HCT116 (cell line): ENCODE measurements around the gene UTS2B. TPM values are rescaled to one million over a fixed set of nuclear protein-coding genes. Genes with fewer than 3 reads are reported as not detected.

Source experiments
- ATAC-seq: fragments of 200-7000 bp; cut with Tn5 transposase; 2 replicates; pipeline ENCODE4 v1.9.1; 2020; ENCODE audit warnings: mild to moderate bottlenecking, moderate library complexity
- BruUV-seq: library from RNA; stranded (reverse); fragments of 400-500 nt; replicated peaks from 2 replicates; lab custom pipeline; 2021; lab: Mats Ljungman, UMichigan
- CTCF ChIA-PET: fragments of 300-600 bp; sonication (Branson Sonifier 250); formaldehyde crosslinking; loops from one replicate; lab custom pipeline; 2021; ENCODE audit warnings: antibody characterized with exemption; lab: Charles Lee
- POLR2A ChIA-PET: fragments of 300-600, 350-600 bp; sonication (Branson Sonifier 250); formaldehyde crosslinking; loops from one replicate; lab custom pipeline; 2021; ENCODE audit warnings: antibody characterized with exemption; lab: Charles Lee
- RAD21 ChIA-PET, 2 experiments: fragments of 300-600 bp; sonication (Branson Sonifier 250); formaldehyde crosslinking; loops; one replicate each; lab custom pipeline; 2023; ENCODE audit warnings: low total read pairs in 2 of 2; ENCODE audit not compliant: uncharacterized antibody in 2 of 2, unreplicated experiment in 2 of 2, low non-redundant PET in 1 of 2; lab: Charles Lee
- DNase-seq: peaks from one replicate; pipeline ENCODE4 v3.0.0-alpha.2; 2010; ENCODE audit warnings: low read depth, low spot score
- H2AFZ ChIP-seq: fragments of 200-600 bp; shearing (Covaris generic), sonication (generic); 2 replicates; pipeline ENCODE4 v1.6.1; 2017; ENCODE audit warnings: low read depth, mixed run types, mixed read lengths, antibody characterized with exemption, low read length; ENCODE audit not compliant: poor library complexity, severe bottlenecking
- H3K27ac ChIP-seq: 2 replicates; pipeline ENCODE4 v1.5.1; 2012; ENCODE audit warnings: low read depth, low read length
- H3K27me3 ChIP-seq: fragments of 200-600 bp; sonication (generic); 2 replicates; pipeline ENCODE4 v1.6.1; 2016; ENCODE audit warnings: mixed run types, low read length, mixed read lengths; ENCODE audit not compliant: insufficient read depth
- H3K36me3 ChIP-seq, 2 experiments: fragments of 200-500 bp in 1 of 2; fragments of 200-600 bp in 1 of 2; sonication (Bioruptor generic) in 1 of 2; sonication (generic) in 1 of 2; 2 replicates each; pipeline versions ENCODE4 v1.5.1 to v1.6.1; 2014 to 2016; ENCODE audit warnings: low read length in 2 of 2, inconsistent platforms in 1 of 2, mixed read lengths in 1 of 2, mixed run types in 1 of 2; ENCODE audit not compliant: insufficient read depth in 2 of 2, control insufficient read depth in 1 of 2
- H3K4me1 ChIP-seq, 2 experiments: fragments of 200-600 bp in 1 of 2; sonication (generic) in 1 of 2; 2 replicates each; pipeline versions ENCODE4 v1.5.1 to v1.6.1; 2012 to 2017; ENCODE audit warnings: low read length in 2 of 2, inconsistent platforms in 1 of 2, mild to moderate bottlenecking in 1 of 2, mixed read lengths in 1 of 2, mixed run types in 1 of 2, moderate library complexity in 1 of 2; ENCODE audit not compliant: insufficient read depth in 2 of 2, control insufficient read depth in 1 of 2
- H3K4me2 ChIP-seq: fragments of 200-600 bp; sonication (generic); 2 replicates; pipeline ENCODE4 v1.6.1; 2017; ENCODE audit warnings: mixed run types, low read length, mixed read lengths
- H3K4me3 ChIP-seq, 2 experiments: fragments of 200-600 bp in 1 of 2; sonication (generic) in 1 of 2; replicated peaks in 1 of 2; 2 replicates each; pipeline ENCODE4 v1.5.1; 2011 to 2016; ENCODE audit warnings: low read length in 2 of 2, control low read depth in 1 of 2, low read depth in 1 of 2, mild to moderate bottlenecking in 1 of 2, mixed read lengths in 1 of 2, mixed run types in 1 of 2
- H3K79me2 ChIP-seq: fragments of 200-600 bp; sonication (generic); 2 replicates; pipeline ENCODE4 v1.6.1; 2017; ENCODE audit warnings: mild to moderate bottlenecking, mixed run types, low read length, moderate library complexity, mixed read lengths; ENCODE audit not compliant: insufficient read depth
- H3K9ac ChIP-seq: fragments of 200-600 bp; sonication (generic); 2 replicates; pipeline ENCODE4 v1.6.1; 2016; ENCODE audit warnings: low read length, mixed read lengths
- H3K9me2 ChIP-seq: fragments of 200-600 bp; sonication (generic), shearing (Covaris generic); 2 replicates; pipeline ENCODE4 v1.6.1; 2017; ENCODE audit warnings: mixed run types, mild to moderate bottlenecking, moderate library complexity; ENCODE audit not compliant: insufficient read depth
- H3K9me3 ChIP-seq, 2 experiments: fragments of 200-500 bp in 1 of 2; fragments of 200-600 bp in 1 of 2; sonication (Bioruptor generic) in 1 of 2; sonication (generic) in 1 of 2; 2 replicates each; pipeline ENCODE4 v1.6.1; 2014 to 2017; ENCODE audit warnings: low read length in 2 of 2, mixed read lengths in 2 of 2, inconsistent platforms in 1 of 2, low read depth in 1 of 2, mild to moderate bottlenecking in 1 of 2, mixed run types in 1 of 2, moderate library complexity in 1 of 2; ENCODE audit not compliant: control insufficient read depth in 1 of 2, insufficient read depth in 1 of 2
- H4K20me1 ChIP-seq: fragments of 200-600 bp; sonication (generic), shearing (Covaris generic); 2 replicates; pipeline ENCODE4 v1.6.1; 2017; ENCODE audit warnings: mixed run types, mild to moderate bottlenecking, moderate library complexity; ENCODE audit not compliant: insufficient read depth
- CBX3 ChIP-seq: IDR thresholded peaks from 2 replicates; pipeline ENCODE4 v1.6.1; 2012; ENCODE audit warnings: low read depth
- EGR1 ChIP-seq: IDR thresholded peaks from 2 replicates; pipeline ENCODE4 v1.6.1; 2012; ENCODE audit warnings: low read depth
- ELF1 ChIP-seq: IDR thresholded peaks from 2 replicates; pipeline ENCODE4 v1.6.1; 2012; ENCODE audit warnings: low read depth, borderline replicate concordance
- EZH2 ChIP-seq: fragments of 200-600 bp; sonication (generic); IDR thresholded peaks from 2 replicates; pipeline ENCODE4 v1.6.1; 2017; ENCODE audit warnings: antibody characterized with exemption, mixed run types
- EZH2phosphoT487 ChIP-seq: fragments of 200-600 bp; IDR thresholded peaks from 2 replicates; pipeline ENCODE4 v1.6.1; 2018; ENCODE audit warnings: antibody characterized with exemption, borderline replicate concordance
- FOSL1 ChIP-seq: IDR thresholded peaks from 2 replicates; pipeline ENCODE4 v1.6.1; 2012; ENCODE audit warnings: low read depth
- JUND ChIP-seq: IDR thresholded peaks from 2 replicates; pipeline ENCODE4 v1.6.1; 2012
- POLR2A ChIP-seq: IDR thresholded peaks from 2 replicates; pipeline ENCODE4 v1.7.0; 2011; ENCODE audit warnings: borderline replicate concordance; ENCODE audit not compliant: insufficient read depth, insufficient read length; ENCODE audit errors: extremely low read depth
- POLR2AphosphoS5 ChIP-seq: IDR thresholded peaks from 2 replicates; pipeline ENCODE4 v1.6.1; 2011; ENCODE audit warnings: mild to moderate bottlenecking, low read depth, low read length, moderate library complexity
- RAD21 ChIP-seq: IDR thresholded peaks from 2 replicates; pipeline ENCODE4 v1.6.1; 2012; ENCODE audit warnings: low read depth, mild to moderate bottlenecking
- SP1 ChIP-seq: IDR thresholded peaks from 2 replicates; pipeline ENCODE4 v1.6.1; 2012; ENCODE audit warnings: low read depth
- SRF ChIP-seq: IDR thresholded peaks from 2 replicates; pipeline ENCODE4 v1.6.1; 2012; ENCODE audit warnings: low read depth
- TCF7L2 ChIP-seq: IDR thresholded peaks from 2 replicates; pipeline ENCODE4 v1.7.0; 2011; ENCODE audit warnings: borderline replicate concordance, inconsistent platforms; ENCODE audit not compliant: insufficient read depth, insufficient read length; ENCODE audit errors: extremely low read depth
- YY1 ChIP-seq: IDR thresholded peaks from 2 replicates; pipeline ENCODE4 v1.6.1; 2011; ENCODE audit warnings: low read length, low read depth, moderate library complexity, mild to moderate bottlenecking; ENCODE audit not compliant: insufficient replicate concordance; ENCODE audit errors: extremely low read depth
- ZNF274 ChIP-seq: fragments of 200-500 bp; sonication (Bioruptor generic); IDR thresholded peaks from 2 replicates; pipeline ENCODE4 v1.6.1; 2014; ENCODE audit warnings: mild to moderate bottlenecking, low read depth, low read length, inconsistent platforms
- intact Hi-C: fragments of 100-400 bp; cut with micrococcal nuclease; formaldehyde crosslinking; loops from 2 replicates; pipeline ENCODE4 v1.10.0; 2022
- total RNA-seq: library from RNA; stranded (reverse); gene quantifications from one replicate; pipeline ENCODE4 v1.2.1, GENCODE V29; 2021; ENCODE audit not compliant: unreplicated experiment
- TF ChIP-seq, protein P1 (sequence below): IDR thresholded peaks from 2 replicates; pipeline ENCODE4 v1.6.1; 2012
- TF ChIP-seq, protein P2 (sequence below): IDR thresholded peaks from 2 replicates; pipeline ENCODE4 v1.6.1; 2012
- TF ChIP-seq, protein P3 (sequence below), 3 experiments: fragments of 200-600 bp in 1 of 3; sonication (generic) in 1 of 3; IDR thresholded peaks in 2 of 3; conservative IDR thresholded peaks in 1 of 3; 2 replicates each; pipeline ENCODE4 v1.5.1; 2012 to 2017; ENCODE audit warnings: low read depth in 2 of 3, low read length in 2 of 3, antibody characterized with exemption in 1 of 3, borderline replicate concordance in 1 of 3, control low read depth in 1 of 3, mild to moderate bottlenecking in 1 of 3, mixed read lengths in 1 of 3, mixed run types in 1 of 3, moderate library complexity in 1 of 3; ENCODE audit not compliant: insufficient read depth in 1 of 3
- TF ChIP-seq, protein P4 (sequence below): IDR thresholded peaks from 2 replicates; pipeline ENCODE4 v1.6.1; 2011; ENCODE audit warnings: mild to moderate bottlenecking, low read length, moderate library complexity; ENCODE audit not compliant: insufficient replicate concordance; ENCODE audit errors: extremely low read depth

UTS2B gene
- total RNA-seq, 1 experiment from 2014 or later = 0.59 TPM

DNA sequence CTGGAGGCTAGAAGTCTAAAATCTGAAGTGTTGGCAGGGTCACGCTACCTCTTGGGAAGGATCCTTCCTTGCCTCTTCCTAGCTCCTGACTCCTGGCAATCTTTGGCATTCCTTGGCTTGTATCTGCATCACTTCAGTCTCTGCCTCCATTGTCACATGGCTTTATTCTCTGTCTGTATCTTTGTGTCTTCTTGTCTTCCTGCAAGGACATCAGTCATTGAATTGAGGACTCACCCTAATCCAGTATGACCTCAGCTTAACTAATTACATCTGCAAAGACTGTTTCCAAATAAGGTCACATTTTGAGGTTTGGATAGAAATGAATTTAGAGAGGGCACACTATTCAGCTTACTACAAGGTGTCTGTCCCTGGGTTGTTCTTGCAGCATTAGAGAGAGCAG lies 31.1 kb upstream of the UTS2B start:
- ChIA-PET RAD21 (no interaction called here), CTCF (no interaction called here), POLR2A (no interaction called here)
- Histone ChIP-seq H3K9me2 (no peaks in the 10 kb centered on the region), H3K79me2 (0 out of 2 replicates have a peak, but pooled peaks cover under 1% of the 10 kb centered on the region), H3K9ac (no peak overlapping the region), H2AFZ (no peak overlapping the region), H3K27ac (no peak overlapping the region), H3K27me3 (no peaks in the 10 kb centered on the region), H3K4me2 (no peak overlapping the region), H4K20me1 (no peaks in the 10 kb centered on the region), H3K9me3 (no peaks in the 10 kb centered on the region), H3K36me3 (peaks cover 2 to 9% of the 10 kb centered on the region in 2 experiments; a peak in 2 of 4 replicates), H3K4me1 (peaks cover 36 to 43% of the 10 kb centered on the region in 2 experiments), H3K4me3 (no peak overlapping the region)
- ATAC-seq = no peak
- intact Hi-C loops = no loop called here
- DNase-seq = no peak
- no TSS peak for BruUV-seq
- TF ChIP-seq ELF1 (no peak), POLR2AphosphoS5 (no peak), RAD21 (no peak), EGR1 (no peak), CBX3 (no peak), EZH2 (no peak), JUND (no peak), YY1 (no peak), SRF (no peak), ZNF274 (no peak), FOSL1 (no peak)
- TF ChIP-seq, protein P1, sequence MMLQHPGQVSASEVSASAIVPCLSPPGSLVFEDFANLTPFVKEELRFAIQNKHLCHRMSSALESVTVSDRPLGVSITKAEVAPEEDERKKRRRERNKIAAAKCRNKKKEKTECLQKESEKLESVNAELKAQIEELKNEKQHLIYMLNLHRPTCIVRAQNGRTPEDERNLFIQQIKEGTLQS = no peak
- TF ChIP-seq, protein P2, sequence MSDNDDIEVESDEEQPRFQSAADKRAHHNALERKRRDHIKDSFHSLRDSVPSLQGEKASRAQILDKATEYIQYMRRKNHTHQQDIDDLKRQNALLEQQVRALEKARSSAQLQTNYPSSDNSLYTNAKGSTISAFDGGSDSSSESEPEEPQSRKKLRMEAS = no peak

DNA sequence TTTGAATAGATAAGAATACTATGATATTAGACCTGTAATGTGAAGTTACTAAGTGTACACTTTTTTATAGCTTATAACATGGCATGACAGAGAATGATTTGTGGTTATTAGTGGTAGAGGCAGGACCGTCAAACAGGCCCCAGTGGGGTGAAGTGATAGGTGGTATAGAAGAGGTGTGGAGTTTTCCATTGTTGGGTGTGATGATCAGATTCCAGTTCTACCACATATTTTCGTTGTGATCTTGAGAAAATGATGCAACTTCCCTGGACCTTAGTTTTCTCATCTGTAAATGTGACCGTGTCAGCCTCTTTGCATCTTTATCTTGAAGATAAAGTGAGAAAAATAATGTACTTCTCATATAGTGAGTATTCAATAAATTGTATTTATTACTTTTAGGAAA lies 30.3 kb upstream of the UTS2B start:
- Histone ChIP-seq H3K36me3 (peaks cover 2 to 9% of the 10 kb centered on the region in 2 experiments; a peak in 2 of 4 replicates), H3K9me2 (no peaks in the 10 kb centered on the region), H3K4me2 (no peak overlapping the region), H4K20me1 (no peaks in the 10 kb centered on the region), H3K4me3 (no peak overlapping the region), H3K79me2 (peaks cover 9% of the 10 kb centered on the region), H3K4me1 (peaks cover 45 to 51% of the 10 kb centered on the region in 2 experiments), H3K27ac (no peak overlapping the region), H3K27me3 (no peaks in the 10 kb centered on the region), H3K9me3 (no peaks in the 10 kb centered on the region), H2AFZ (no peak overlapping the region), H3K9ac (no peak overlapping the region)
- intact Hi-C loops = no loop called here
- ChIA-PET RAD21 (no interaction called here), POLR2A (no interaction called here), CTCF (no interaction called here)
- BruUV-seq = no TSS peak
- DNase-seq (no peak), ATAC-seq (no peak)
- TF ChIP-seq POLR2A (no peak), YY1 (no peak), ELF1 (no peak), SP1 (peak; percentile 49; the same call in 1 of the 2 replicates), JUND (no peak), EZH2phosphoT487 (no peak), TCF7L2 (no peak)
- TF ChIP-seq, protein P3, sequence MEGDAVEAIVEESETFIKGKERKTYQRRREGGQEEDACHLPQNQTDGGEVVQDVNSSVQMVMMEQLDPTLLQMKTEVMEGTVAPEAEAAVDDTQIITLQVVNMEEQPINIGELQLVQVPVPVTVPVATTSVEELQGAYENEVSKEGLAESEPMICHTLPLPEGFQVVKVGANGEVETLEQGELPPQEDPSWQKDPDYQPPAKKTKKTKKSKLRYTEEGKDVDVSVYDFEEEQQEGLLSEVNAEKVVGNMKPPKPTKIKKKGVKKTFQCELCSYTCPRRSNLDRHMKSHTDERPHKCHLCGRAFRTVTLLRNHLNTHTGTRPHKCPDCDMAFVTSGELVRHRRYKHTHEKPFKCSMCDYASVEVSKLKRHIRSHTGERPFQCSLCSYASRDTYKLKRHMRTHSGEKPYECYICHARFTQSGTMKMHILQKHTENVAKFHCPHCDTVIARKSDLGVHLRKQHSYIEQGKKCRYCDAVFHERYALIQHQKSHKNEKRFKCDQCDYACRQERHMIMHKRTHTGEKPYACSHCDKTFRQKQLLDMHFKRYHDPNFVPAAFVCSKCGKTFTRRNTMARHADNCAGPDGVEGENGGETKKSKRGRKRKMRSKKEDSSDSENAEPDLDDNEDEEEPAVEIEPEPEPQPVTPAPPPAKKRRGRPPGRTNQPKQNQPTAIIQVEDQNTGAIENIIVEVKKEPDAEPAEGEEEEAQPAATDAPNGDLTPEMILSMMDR (IDR thresholded peaks at IDR 0.05 in 2 of 3, conservative IDR thresholded peaks at IDR 0.05 in 1 of 3; ENCODE audit: borderline replicate concordance in 1 of 3, insufficient read depth in 1 of 3, low read depth in 2 of 3, low read length in 2 of 3) = no peak
- TF ChIP-seq, protein P4, sequence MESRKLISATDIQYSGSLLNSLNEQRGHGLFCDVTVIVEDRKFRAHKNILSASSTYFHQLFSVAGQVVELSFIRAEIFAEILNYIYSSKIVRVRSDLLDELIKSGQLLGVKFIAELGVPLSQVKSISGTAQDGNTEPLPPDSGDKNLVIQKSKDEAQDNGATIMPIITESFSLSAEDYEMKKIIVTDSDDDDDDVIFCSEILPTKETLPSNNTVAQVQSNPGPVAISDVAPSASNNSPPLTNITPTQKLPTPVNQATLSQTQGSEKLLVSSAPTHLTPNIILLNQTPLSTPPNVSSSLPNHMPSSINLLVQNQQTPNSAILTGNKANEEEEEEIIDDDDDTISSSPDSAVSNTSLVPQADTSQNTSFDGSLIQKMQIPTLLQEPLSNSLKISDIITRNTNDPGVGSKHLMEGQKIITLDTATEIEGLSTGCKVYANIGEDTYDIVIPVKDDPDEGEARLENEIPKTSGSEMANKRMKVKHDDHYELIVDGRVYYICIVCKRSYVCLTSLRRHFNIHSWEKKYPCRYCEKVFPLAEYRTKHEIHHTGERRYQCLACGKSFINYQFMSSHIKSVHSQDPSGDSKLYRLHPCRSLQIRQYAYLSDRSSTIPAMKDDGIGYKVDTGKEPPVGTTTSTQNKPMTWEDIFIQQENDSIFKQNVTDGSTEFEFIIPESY = no peak
